Keratinocyte (primary cell): ENCODE measurements around the gene NTRK1. TPM values are rescaled to one million over a fixed set of nuclear protein-coding genes. Genes with fewer than 3 reads are reported as not detected.

Experiments
- DNase-seq: peaks from one replicate; pipeline ENCODE4 v3.0.0-alpha.2; 2011; ENCODE audit warnings: low read depth, missing footprints, low spot score
- FAIRE-seq: peaks from 2 replicates; lab custom pipeline; 2011; peaks lifted over from hg19 to GRCh38; lab: Jason Lieb, UNC
- H2AFZ ChIP-seq: 2 replicates; pipeline ENCODE4 v1.6.0; 2012; ENCODE audit warnings: low read length, control low read depth, inconsistent platforms; ENCODE audit not compliant: control insufficient read depth
- H3K27ac ChIP-seq: 2 replicates; pipeline ENCODE4 v1.5.1; 2011; ENCODE audit warnings: low read length; ENCODE audit not compliant: control insufficient read depth, insufficient read depth
- H3K27me3 ChIP-seq: 3 replicates; pipeline ENCODE4 v1.6.0; 2011; ENCODE audit warnings: low read length; ENCODE audit not compliant: control insufficient read depth, insufficient read depth; ENCODE audit errors: extremely low read depth
- H3K36me3 ChIP-seq, 2 experiments: 2 replicates in 1 of 2; 3 replicates in 1 of 2; pipeline ENCODE4 v1.5.1; 2011; ENCODE audit warnings: low read length in 2 of 2, mild to moderate bottlenecking in 1 of 2; ENCODE audit not compliant: control insufficient read depth in 2 of 2, insufficient read depth in 2 of 2; ENCODE audit errors: extremely low read depth in 1 of 2
- H3K4me1 ChIP-seq: 3 replicates; pipeline ENCODE4 v1.5.1; 2011; ENCODE audit warnings: low read length; ENCODE audit not compliant: control insufficient read depth, insufficient read depth; ENCODE audit errors: extremely low read depth
- H3K4me2 ChIP-seq: 3 replicates; pipeline ENCODE4 v1.6.0; 2011; ENCODE audit warnings: low read depth, low read length; ENCODE audit not compliant: control insufficient read depth, insufficient read depth; ENCODE audit errors: extremely low read depth
- H3K4me3 ChIP-seq, 3 experiments: fragments of 200-600 bp in 1 of 3; sonication (generic) in 1 of 3; 2 replicates in 2 of 3; 3 replicates in 1 of 3; pipeline ENCODE4 v1.5.1; 2011 to 2016; ENCODE audit warnings: low read length in 3 of 3, mild to moderate bottlenecking in 3 of 3, control low read depth in 2 of 3, inconsistent platforms in 1 of 3, low read depth in 1 of 3, mixed read lengths in 1 of 3, mixed run types in 1 of 3, moderate library complexity in 1 of 3; ENCODE audit not compliant: control insufficient read depth in 2 of 3, insufficient read depth in 2 of 3; ENCODE audit errors: extremely low read depth in 1 of 3
- H3K79me2 ChIP-seq: 2 replicates; pipeline ENCODE4 v1.6.0; 2012; ENCODE audit warnings: low read length; ENCODE audit not compliant: control insufficient read depth, insufficient read depth
- H3K9ac ChIP-seq: 3 replicates; pipeline ENCODE4 v1.6.0; 2011; ENCODE audit warnings: low read length; ENCODE audit not compliant: control insufficient read depth, insufficient read depth; ENCODE audit errors: extremely low read depth
- H3K9me1 ChIP-seq: 3 replicates; pipeline ENCODE4 v1.6.0; 2011; ENCODE audit warnings: low read length; ENCODE audit not compliant: control insufficient read depth, insufficient read depth; ENCODE audit errors: extremely low read depth
- H3K9me3 ChIP-seq: 2 replicates; pipeline ENCODE4 v1.5.1; 2012; ENCODE audit warnings: low read depth, low read length; ENCODE audit not compliant: control insufficient read depth
- H4K20me1 ChIP-seq: 3 replicates; pipeline ENCODE4 v1.6.0; 2011; ENCODE audit warnings: low read length; ENCODE audit not compliant: control insufficient read depth, insufficient read depth; ENCODE audit errors: extremely low read depth
- EZH2 ChIP-seq: IDR thresholded peaks from one replicate; pipeline ENCODE4 v1.6.1; 2012; ENCODE audit warnings: inconsistent platforms, mild to moderate bottlenecking, low read length, moderate library complexity
- dilution Hi-C: fragments of 300-500 bp; cut with MboI; formaldehyde crosslinking; loops from one replicate; pipeline ENCODE4 v1.7.0; 2020; ENCODE audit warnings: low sequenced_read_pairs; ENCODE audit not compliant: extremely low pct_ligation_motif_present
- polyA plus RNA-seq, 5 experiments: library from polyadenylated mRNA; depleted of rRNA in 3 of 5; stranded (reverse) in 3 of 5; stranded (forward) in 1 of 5; unstranded in 1 of 5; fragments of >200 nt; gene quantifications; 1 replicate in 1 of 5; 2 replicates in 3 of 5; 3 replicates in 1 of 5; pipeline versions ENCODE4 v1.2.1 to v1.2.3, GENCODE V29; 2011 to 2012; ENCODE audit warnings: missing spikeins in 2 of 5, low read depth in 1 of 5, low replicate concordance in 1 of 5
- TF ChIP-seq, protein P1 (sequence below), 3 experiments: IDR thresholded peaks in 1 of 3; conservative IDR thresholded peaks in 1 of 3; optimal IDR thresholded peaks in 1 of 3; 2 replicates in 2 of 3; 3 replicates in 1 of 3; pipeline versions ENCODE3 to v1.5.1; 2011; ENCODE audit warnings: low read length in 3 of 3, mild to moderate bottlenecking in 3 of 3, moderate library complexity in 2 of 3, control low read depth in 1 of 3, inconsistent platforms in 1 of 3; ENCODE audit not compliant: insufficient read depth in 2 of 3; ENCODE audit errors: extremely low read depth in 1 of 3

Gene NTRK1
- polyA plus RNA-seq, 1 donor (not counting 4 experiments of a cell fraction or from before 2014, with no cell fraction given), result 0.03 TPM

- no peaks in the 10 kb centered on the region for H3K9me1 ChIP-seq
- H3K4me2 ChIP-seq, result no peak overlapping the region
- H3K79me2 ChIP-seq, result no peaks in the 10 kb centered on the region
- H3K4me3 ChIP-seq, result no peak overlapping the region
- H3K27me3 ChIP-seq, result peaks cover 45% of the 10 kb centered on the region
- H3K4me1 ChIP-seq, result no peaks in the 10 kb centered on the region
- dilution Hi-C loops, result no loop called here
- no peak overlapping the region for H3K27ac ChIP-seq
- FAIRE-seq (no peak), DNase-seq (no peak)
- no peaks in the 10 kb centered on the region for H3K9me3 ChIP-seq
- peak; percentile 22 for TF ChIP-seq EZH2
- TF ChIP-seq, protein P1, sequence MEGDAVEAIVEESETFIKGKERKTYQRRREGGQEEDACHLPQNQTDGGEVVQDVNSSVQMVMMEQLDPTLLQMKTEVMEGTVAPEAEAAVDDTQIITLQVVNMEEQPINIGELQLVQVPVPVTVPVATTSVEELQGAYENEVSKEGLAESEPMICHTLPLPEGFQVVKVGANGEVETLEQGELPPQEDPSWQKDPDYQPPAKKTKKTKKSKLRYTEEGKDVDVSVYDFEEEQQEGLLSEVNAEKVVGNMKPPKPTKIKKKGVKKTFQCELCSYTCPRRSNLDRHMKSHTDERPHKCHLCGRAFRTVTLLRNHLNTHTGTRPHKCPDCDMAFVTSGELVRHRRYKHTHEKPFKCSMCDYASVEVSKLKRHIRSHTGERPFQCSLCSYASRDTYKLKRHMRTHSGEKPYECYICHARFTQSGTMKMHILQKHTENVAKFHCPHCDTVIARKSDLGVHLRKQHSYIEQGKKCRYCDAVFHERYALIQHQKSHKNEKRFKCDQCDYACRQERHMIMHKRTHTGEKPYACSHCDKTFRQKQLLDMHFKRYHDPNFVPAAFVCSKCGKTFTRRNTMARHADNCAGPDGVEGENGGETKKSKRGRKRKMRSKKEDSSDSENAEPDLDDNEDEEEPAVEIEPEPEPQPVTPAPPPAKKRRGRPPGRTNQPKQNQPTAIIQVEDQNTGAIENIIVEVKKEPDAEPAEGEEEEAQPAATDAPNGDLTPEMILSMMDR (optimal IDR thresholded peaks at IDR 0.05 in 1 of 3, IDR thresholded peaks at IDR 0.05 in 1 of 3, conservative IDR thresholded peaks at IDR 0.05 in 1 of 3; ENCODE audit: extremely low read depth in 1 of 3, insufficient read depth in 2 of 3, low read length in 3 of 3), result no peak
- no peak overlapping the region for H2AFZ ChIP-seq
- no peak overlapping the region for H3K9ac ChIP-seq
- no peaks in the 10 kb centered on the region for H3K36me3 ChIP-seq
- no peaks in the 10 kb centered on the region for H4K20me1 ChIP-seq
These were observed 26.3 kb upstream of the NTRK1 start for GRCh38 chr1:156834322-156834721.

DNA sequence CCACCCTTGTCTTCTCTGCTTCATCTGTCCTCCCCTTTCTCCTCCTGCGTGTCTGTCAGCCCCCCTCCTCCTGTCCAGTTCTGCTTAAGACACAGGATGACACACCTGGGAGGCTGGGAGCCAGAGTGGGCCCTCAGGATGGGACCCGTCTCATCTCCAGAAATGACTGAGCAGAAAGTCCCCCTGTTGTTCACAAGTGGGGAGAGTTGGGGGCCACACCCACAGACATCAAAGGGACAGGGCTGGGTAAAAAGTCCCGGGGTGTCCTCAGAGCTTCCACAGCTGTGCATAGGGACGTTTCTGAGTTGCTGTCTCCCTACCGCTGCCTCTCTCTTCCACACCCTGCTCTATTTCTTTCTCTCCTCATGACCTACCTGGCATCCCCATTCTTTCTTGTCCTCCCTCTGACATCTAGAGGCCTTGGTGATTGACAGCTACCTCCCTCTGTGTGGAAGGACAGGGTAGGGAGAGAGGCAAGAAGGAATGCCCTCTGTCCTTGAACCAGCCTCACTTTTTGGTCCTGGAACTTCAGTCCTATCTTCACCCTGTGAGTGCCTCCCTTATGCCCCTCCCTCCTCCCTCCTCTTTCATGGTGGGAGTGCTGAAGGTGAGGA is 24.5 kb upstream of the NTRK1 start:
- no peaks in the 10 kb centered on the region for H3K9me3 ChIP-seq
- H3K79me2 ChIP-seq, result no peaks in the 10 kb centered on the region
- no peaks in the 10 kb centered on the region for H3K9me1 ChIP-seq
- no peaks in the 10 kb centered on the region for H3K4me1 ChIP-seq
- no peak overlapping the region for H3K27ac ChIP-seq
- dilution Hi-C loops, result no loop called here
- H3K4me3 ChIP-seq, result no peak overlapping the region
- no peak for FAIRE-seq
- H3K36me3 ChIP-seq, result no peaks in the 10 kb centered on the region
- peaks cover 50% of the 10 kb centered on the region for H3K27me3 ChIP-seq
- H3K4me2 ChIP-seq, result no peak overlapping the region
- no peak for DNase-seq
- no peak overlapping the region for H2AFZ ChIP-seq
- no peak overlapping the region for H3K9ac ChIP-seq
- TF ChIP-seq, protein P1 (optimal IDR thresholded peaks at IDR 0.05 in 1 of 3, IDR thresholded peaks at IDR 0.05 in 1 of 3, conservative IDR thresholded peaks at IDR 0.05 in 1 of 3; ENCODE audit: extremely low read depth in 1 of 3, insufficient read depth in 2 of 3, low read length in 3 of 3), result no peak
- no peak for TF ChIP-seq EZH2
- no peaks in the 10 kb centered on the region for H4K20me1 ChIP-seq
